ENCODE results near the gene ELL. TPM values are rescaled to one million over a fixed set of nuclear protein-coding genes. Genes with fewer than 3 reads are reported as not detected.

The ELL gene
- total and polyA plus RNA-seq, 9 of the 15 experiments (the other 6 are each of a cell fraction or from before 2014, with no cell fraction given) = 0.24 to 22.5 (median 4.1) TPM

- TF ChIP-seq, protein P1, sequence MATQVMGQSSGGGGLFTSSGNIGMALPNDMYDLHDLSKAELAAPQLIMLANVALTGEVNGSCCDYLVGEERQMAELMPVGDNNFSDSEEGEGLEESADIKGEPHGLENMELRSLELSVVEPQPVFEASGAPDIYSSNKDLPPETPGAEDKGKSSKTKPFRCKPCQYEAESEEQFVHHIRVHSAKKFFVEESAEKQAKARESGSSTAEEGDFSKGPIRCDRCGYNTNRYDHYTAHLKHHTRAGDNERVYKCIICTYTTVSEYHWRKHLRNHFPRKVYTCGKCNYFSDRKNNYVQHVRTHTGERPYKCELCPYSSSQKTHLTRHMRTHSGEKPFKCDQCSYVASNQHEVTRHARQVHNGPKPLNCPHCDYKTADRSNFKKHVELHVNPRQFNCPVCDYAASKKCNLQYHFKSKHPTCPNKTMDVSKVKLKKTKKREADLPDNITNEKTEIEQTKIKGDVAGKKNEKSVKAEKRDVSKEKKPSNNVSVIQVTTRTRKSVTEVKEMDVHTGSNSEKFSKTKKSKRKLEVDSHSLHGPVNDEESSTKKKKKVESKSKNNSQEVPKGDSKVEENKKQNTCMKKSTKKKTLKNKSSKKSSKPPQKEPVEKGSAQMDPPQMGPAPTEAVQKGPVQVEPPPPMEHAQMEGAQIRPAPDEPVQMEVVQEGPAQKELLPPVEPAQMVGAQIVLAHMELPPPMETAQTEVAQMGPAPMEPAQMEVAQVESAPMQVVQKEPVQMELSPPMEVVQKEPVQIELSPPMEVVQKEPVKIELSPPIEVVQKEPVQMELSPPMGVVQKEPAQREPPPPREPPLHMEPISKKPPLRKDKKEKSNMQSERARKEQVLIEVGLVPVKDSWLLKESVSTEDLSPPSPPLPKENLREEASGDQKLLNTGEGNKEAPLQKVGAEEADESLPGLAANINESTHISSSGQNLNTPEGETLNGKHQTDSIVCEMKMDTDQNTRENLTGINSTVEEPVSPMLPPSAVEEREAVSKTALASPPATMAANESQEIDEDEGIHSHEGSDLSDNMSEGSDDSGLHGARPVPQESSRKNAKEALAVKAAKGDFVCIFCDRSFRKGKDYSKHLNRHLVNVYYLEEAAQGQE (IDR thresholded peaks at IDR 0.05; ENCODE audit: borderline replicate concordance) = peak; percentile 83; the same call in 1 of the 2 replicates
- TF ChIP-seq, protein P1 (CRISPR knock-in tag; IDR thresholded peaks at IDR 0.05; ENCODE audit: low read depth) = no peak
- TF ChIP-seq TCFL5 (CRISPR knock-in tag; conservative IDR thresholded peaks at IDR 0.05) (no peak), PHB2 (IDR thresholded peaks at IDR 0.05; ENCODE audit: low read depth) (no peak), ZEB2 (IDR thresholded peaks at IDR 0.05) (0 out of 2 replicates have a peak, but pooled peaks have one; percentile 38), ZNF764 (CRISPR knock-in tag; IDR thresholded peaks at IDR 0.05; ENCODE audit: low read depth) (no peak), DACH1 (IDR thresholded peaks at IDR 0.05; ENCODE audit: partially characterized antibody) (no peak), FIP1L1 (IDR thresholded peaks at IDR 0.05; ENCODE audit: low read depth, low read length, poor library complexity, severe bottlenecking) (no peak), BRD9 (IDR thresholded peaks at IDR 0.05; ENCODE audit: low read depth, partially characterized antibody) (no peak), TBL1XR1 (IDR thresholded peaks at IDR 0.05; ENCODE audit: low read length in 2 of 2) (no peak), MNT (conservative IDR thresholded peaks at IDR 0.05) (peak in 1 of 2 experiments; percentile 24; a peak in 1 of 4 replicates), HDAC2 (IDR thresholded peaks at IDR 0.05) (no peak)
- TF ChIP-seq, protein P2, sequence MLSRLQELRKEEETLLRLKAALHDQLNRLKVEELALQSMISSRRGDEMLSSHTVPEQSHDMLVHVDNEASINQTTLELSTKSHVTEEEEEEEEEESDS (CRISPR knock-in tag; IDR thresholded peaks at IDR 0.05) = no peak
- TF ChIP-seq, protein P3, sequence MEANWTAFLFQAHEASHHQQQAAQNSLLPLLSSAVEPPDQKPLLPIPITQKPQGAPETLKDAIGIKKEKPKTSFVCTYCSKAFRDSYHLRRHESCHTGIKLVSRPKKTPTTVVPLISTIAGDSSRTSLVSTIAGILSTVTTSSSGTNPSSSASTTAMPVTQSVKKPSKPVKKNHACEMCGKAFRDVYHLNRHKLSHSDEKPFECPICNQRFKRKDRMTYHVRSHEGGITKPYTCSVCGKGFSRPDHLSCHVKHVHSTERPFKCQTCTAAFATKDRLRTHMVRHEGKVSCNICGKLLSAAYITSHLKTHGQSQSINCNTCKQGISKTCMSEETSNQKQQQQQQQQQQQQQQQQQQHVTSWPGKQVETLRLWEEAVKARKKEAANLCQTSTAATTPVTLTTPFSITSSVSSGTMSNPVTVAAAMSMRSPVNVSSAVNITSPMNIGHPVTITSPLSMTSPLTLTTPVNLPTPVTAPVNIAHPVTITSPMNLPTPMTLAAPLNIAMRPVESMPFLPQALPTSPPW (CRISPR knock-in tag; IDR thresholded peaks at IDR 0.05) = peak; percentile 27; the same call in 1 of the 2 replicates
- TF ChIP-seq, protein P4, sequence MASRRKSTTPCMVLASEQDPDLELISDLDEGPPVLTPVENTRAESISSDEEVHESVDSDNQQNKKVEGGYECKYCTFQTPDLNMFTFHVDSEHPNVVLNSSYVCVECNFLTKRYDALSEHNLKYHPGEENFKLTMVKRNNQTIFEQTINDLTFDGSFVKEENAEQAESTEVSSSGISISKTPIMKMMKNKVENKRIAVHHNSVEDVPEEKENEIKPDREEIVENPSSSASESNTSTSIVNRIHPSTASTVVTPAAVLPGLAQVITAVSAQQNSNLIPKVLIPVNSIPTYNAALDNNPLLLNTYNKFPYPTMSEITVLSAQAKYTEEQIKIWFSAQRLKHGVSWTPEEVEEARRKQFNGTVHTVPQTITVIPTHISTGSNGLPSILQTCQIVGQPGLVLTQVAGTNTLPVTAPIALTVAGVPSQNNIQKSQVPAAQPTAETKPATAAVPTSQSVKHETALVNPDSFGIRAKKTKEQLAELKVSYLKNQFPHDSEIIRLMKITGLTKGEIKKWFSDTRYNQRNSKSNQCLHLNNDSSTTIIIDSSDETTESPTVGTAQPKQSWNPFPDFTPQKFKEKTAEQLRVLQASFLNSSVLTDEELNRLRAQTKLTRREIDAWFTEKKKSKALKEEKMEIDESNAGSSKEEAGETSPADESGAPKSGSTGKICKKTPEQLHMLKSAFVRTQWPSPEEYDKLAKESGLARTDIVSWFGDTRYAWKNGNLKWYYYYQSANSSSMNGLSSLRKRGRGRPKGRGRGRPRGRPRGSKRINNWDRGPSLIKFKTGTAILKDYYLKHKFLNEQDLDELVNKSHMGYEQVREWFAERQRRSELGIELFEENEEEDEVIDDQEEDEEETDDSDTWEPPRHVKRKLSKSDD (conservative IDR thresholded peaks at IDR 0.05; ENCODE audit: low read length) = no peak
These were observed 113.8 kb downstream of the ELL start (continued) for GRCh38 chr19:18408053-18408476.
